Measurements from ENCODE around the gene KCNQ5. TPM values are rescaled to one million over a fixed set of nuclear protein-coding genes. Genes with fewer than 3 reads are reported as not detected.

KCNQ5 gene
- total RNA-seq, 1 experiment from 2014 or later: 0.07 TPM

GRCh38 chr6:72824833-72825232 lies 203.0 kb downstream of the KCNQ5 start:
- no CpG with 5 or more reads among the region's 2 CpGs for WGBS (ENCODE audit: extremely low coverage, insufficient read length, low lambda C conversion rate)
- no peaks in the 10 kb centered on the region for H3K27me3 Mint-ChIP-seq (ENCODE audit: low read depth)
- Histone ChIP-seq H3K27me3 (ENCODE audit: insufficient read depth, low read length) (no peaks in the 10 kb centered on the region), H3K79me1 (ENCODE audit: insufficient read depth, low read depth, low read length, poor library complexity, severe bottlenecking) (no peaks in the 10 kb centered on the region), H4K20me1 (ENCODE audit: control insufficient read depth, insufficient read depth, insufficient read length) (no peaks in the 10 kb centered on the region), H4K5ac (ENCODE audit: insufficient read length, low read depth, low read length) (no peak overlapping the region), H3K18ac (ENCODE audit: insufficient read length, low read depth, low read length) (no peak overlapping the region), H2BK15ac (ENCODE audit: low read depth, low read length) (no peak overlapping the region), H4K8ac (replicated peaks; ENCODE audit: insufficient read length, low read depth, low read length) (no peak overlapping the region), H3K14ac (ENCODE audit: insufficient read depth, low read length) (no peak overlapping the region), H2BK120ac (ENCODE audit: low read depth, low read length, poor library complexity, severe bottlenecking) (no peak overlapping the region), H3K23me2 (ENCODE audit: insufficient read length, low read depth, low read length, poor library complexity, severe bottlenecking) (no peaks in the 10 kb centered on the region), H3K9me3 (ENCODE audit: control insufficient read depth, low read depth, low read length) (no peaks in the 10 kb centered on the region), H2AK5ac (ENCODE audit: insufficient read length, low read length) (no peak overlapping the region), H4K91ac (ENCODE audit: insufficient read length, low read depth, low read length) (no peak overlapping the region), H2BK20ac (ENCODE audit: low read depth, low read length, poor library complexity, severe bottlenecking) (no peak overlapping the region), H3K4ac (ENCODE audit: low read depth, low read length) (no peak overlapping the region), H3K56ac (ENCODE audit: insufficient read length, low read depth, low read length) (no peak overlapping the region), H3T11ph (ENCODE audit: low read length) (no peak overlapping the region), H2BK5ac (ENCODE audit: insufficient read length, low read length) (no peak overlapping the region), H3K4me2 (ENCODE audit: insufficient read depth, insufficient read length, low read length) (no peak overlapping the region), H3K9ac (ENCODE audit: extremely low read depth, insufficient read length, low read length) (no peak overlapping the region), H3K23ac (ENCODE audit: insufficient read length, low read depth, low read length) (no peak overlapping the region), H2AFZ (ENCODE audit: low read length) (no peak overlapping the region), H3K27ac (ENCODE audit: insufficient read length, low read depth, low read length) (no peak overlapping the region), H2BK12ac (ENCODE audit: insufficient read length, low read depth, low read length) (no peak overlapping the region), H3K4me1 (ENCODE audit: insufficient read depth, low read length) (peaks cover 3% of the 10 kb centered on the region; the same call in 1 of the 2 replicates), H3K79me2 (ENCODE audit: insufficient read depth, low read length) (no peaks in the 10 kb centered on the region)
- no peak for TF ChIP-seq CTCF (conservative IDR thresholded peaks at IDR 0.05)
- DNase-seq: no peak
- H3K9me3 Mint-ChIP-seq: peaks cover 0 to 4% of the 10 kb centered on the region in 2 experiments; a peak in 3 of 5 replicates
- H3K4me3 Mint-ChIP-seq: no peak overlapping the region
- no peaks in the 10 kb centered on the region for H3K36me3 Mint-ChIP-seq (ENCODE audit: insufficient read depth in 1 of 3, low read depth in 3 of 3)
- H3K4me1 Mint-ChIP-seq: peaks cover 4% of the 10 kb centered on the region in 2 experiments; a peak in 2 of 4 replicates
- H3K27ac Mint-ChIP-seq: no peak overlapping the region

Measured in H9 (cell line).